Endothelial cell of umbilical vein (primary cell): ENCODE data around the gene SMIM26. TPM values are rescaled to one million over a fixed set of nuclear protein-coding genes. Genes with fewer than 3 reads are reported as not detected.

Experiments
- BruUV-seq: library from RNA; stranded (reverse); fragments of 400-500 nt; replicated peaks from 2 replicates; lab custom pipeline; 2021; lab: Mats Ljungman, UMichigan
- CTCF ChIA-PET: fragments of 300-600, 350-600 bp; sonication (Branson Sonifier 250); formaldehyde crosslinking; loops from one replicate; lab custom pipeline; 2021; ENCODE audit warnings: antibody characterized with exemption, inconsistent platforms; lab: Charles Lee
- POLR2A ChIA-PET: fragments of 300-600, 350-600 bp; sonication (Branson Sonifier 250); formaldehyde crosslinking; loops from one replicate; lab custom pipeline; 2021; ENCODE audit warnings: antibody characterized with exemption, inconsistent platforms; lab: Charles Lee
- DNase-seq: peaks from one replicate; pipeline ENCODE4 v3.0.0-alpha.2; 2011; ENCODE audit warnings: low read depth, low spot score
- FAIRE-seq: peaks from 2 replicates; lab custom pipeline; 2011; peaks lifted over from hg19 to GRCh38; lab: Jason Lieb, UNC
- H2AFZ ChIP-seq: 2 replicates; pipeline ENCODE4 v1.6.0; 2012; ENCODE audit warnings: low read depth, low read length, control low read depth, inconsistent platforms
- H3K27ac ChIP-seq: 2 replicates; pipeline ENCODE4 v1.5.1; 2011; ENCODE audit warnings: low read depth, mild to moderate bottlenecking, control low read depth, low read length, moderate library complexity; ENCODE audit not compliant: insufficient read depth
- H3K27me3 ChIP-seq, 2 experiments: 2 replicates each; pipeline versions ENCODE4 v1.6.0 to v1.6.1; 2011; ENCODE audit warnings: low read length in 2 of 2, mixed read lengths in 1 of 2; ENCODE audit not compliant: control insufficient read depth in 2 of 2, insufficient read depth in 2 of 2
- H3K36me3 ChIP-seq, 2 experiments: 2 replicates in 1 of 2; 3 replicates in 1 of 2; pipeline ENCODE4 v1.5.1; 2011; ENCODE audit warnings: low read length in 2 of 2, mild to moderate bottlenecking in 1 of 2, moderate library complexity in 1 of 2; ENCODE audit not compliant: control insufficient read depth in 2 of 2, insufficient read depth in 2 of 2; ENCODE audit errors: extremely low read depth in 1 of 2
- H3K4me1 ChIP-seq: 3 replicates; pipeline ENCODE4 v1.5.1; 2011; ENCODE audit warnings: mild to moderate bottlenecking, low read length; ENCODE audit not compliant: control insufficient read depth, insufficient read depth; ENCODE audit errors: extremely low read depth
- H3K4me2 ChIP-seq: 2 replicates; pipeline ENCODE4 v1.6.1; 2011; ENCODE audit warnings: low read length, control low read depth, mixed read lengths; ENCODE audit not compliant: insufficient read depth
- H3K4me3 ChIP-seq, 3 experiments: fragments of 200-600 bp in 1 of 3; sonication (generic), shearing (Covaris generic) in 1 of 3; replicated peaks in 1 of 3; 2 replicates each; pipeline ENCODE4 v1.5.1; 2011 to 2016; ENCODE audit warnings: control low read depth in 3 of 3, low read length in 3 of 3, mild to moderate bottlenecking in 2 of 3, inconsistent platforms in 1 of 3, low read depth in 1 of 3, moderate library complexity in 1 of 3; ENCODE audit not compliant: insufficient read depth in 1 of 3
- H3K79me2 ChIP-seq: 2 replicates; pipeline ENCODE4 v1.6.0; 2012; ENCODE audit warnings: low read length, inconsistent platforms; ENCODE audit not compliant: control insufficient read depth, insufficient read depth
- H3K9ac ChIP-seq: replicated peaks from 2 replicates; pipeline ENCODE3; 2011; ENCODE audit warnings: low read length, control low read depth; ENCODE audit not compliant: insufficient read depth; ENCODE audit errors: extremely low read depth
- H3K9me1 ChIP-seq: replicated peaks from 3 replicates; pipeline ENCODE4 v1.6.0; 2011; ENCODE audit warnings: mild to moderate bottlenecking, low read length; ENCODE audit not compliant: control insufficient read depth, insufficient read depth; ENCODE audit errors: extremely low read depth
- H3K9me3 ChIP-seq: replicated peaks from 2 replicates; pipeline ENCODE4 v1.5.1; 2012; ENCODE audit warnings: low read length, inconsistent platforms; ENCODE audit not compliant: control insufficient read depth, insufficient read depth
- H4K20me1 ChIP-seq: replicated peaks from 2 replicates; pipeline ENCODE3; 2011; ENCODE audit warnings: mild to moderate bottlenecking, low read length; ENCODE audit not compliant: control insufficient read depth, insufficient read depth; ENCODE audit errors: extremely low read depth
- CTCF ChIP-seq, 2 donors: IDR thresholded peaks; 1 replicate in 1 of 2; 2 replicates in 1 of 2; pipeline ENCODE4 v1.5.1; 2011; ENCODE audit warnings: low read length in 2 of 2, mild to moderate bottlenecking in 2 of 2, moderate library complexity in 2 of 2, control low read depth in 1 of 2, inconsistent platforms in 1 of 2, low read depth in 1 of 2; ENCODE audit not compliant: insufficient read depth in 1 of 2; ENCODE audit errors: extremely low read depth in 1 of 2
- EZH2 ChIP-seq: IDR thresholded peaks from 2 replicates; pipeline ENCODE4 v1.6.1; 2012; ENCODE audit warnings: borderline replicate concordance, low read depth, mild to moderate bottlenecking, moderate library complexity, low read length, inconsistent platforms; ENCODE audit not compliant: severe bottlenecking
- FOS ChIP-seq: IDR thresholded peaks from 2 replicates; pipeline ENCODE4 v1.6.1; 2011; ENCODE audit warnings: mild to moderate bottlenecking, low read length, moderate library complexity, borderline replicate concordance; ENCODE audit not compliant: insufficient read depth
- GATA2 ChIP-seq: IDR thresholded peaks from 2 replicates; pipeline ENCODE4 v1.7.0; 2011; ENCODE audit warnings: low read depth, mild to moderate bottlenecking, moderate library complexity, mixed read lengths, low read length; ENCODE audit not compliant: insufficient read length, insufficient read depth
- JUN ChIP-seq: IDR thresholded peaks from 2 replicates; pipeline ENCODE4 v1.6.1; 2011; ENCODE audit warnings: borderline replicate concordance, low read depth; ENCODE audit not compliant: insufficient read length, insufficient read depth
- MAX ChIP-seq: IDR thresholded peaks from 2 replicates; pipeline ENCODE4 v1.6.1; 2011; ENCODE audit not compliant: insufficient read depth, insufficient read length
- MYC ChIP-seq: IDR thresholded peaks from one replicate; pipeline ENCODE4 v1.6.1; 2011; ENCODE audit warnings: mild to moderate bottlenecking, low read depth, low read length
- POLR2A ChIP-seq: IDR thresholded peaks from 2 replicates; pipeline ENCODE4 v1.6.1; 2012; ENCODE audit warnings: low read depth, mild to moderate bottlenecking, control low read depth, low read length
- POLR2AphosphoS5 ChIP-seq: IDR thresholded peaks from 2 replicates; pipeline ENCODE4 v1.6.1; 2012; ENCODE audit warnings: low read depth, mild to moderate bottlenecking, control low read depth, low read length, moderate library complexity; ENCODE audit not compliant: insufficient read depth
- dilution Hi-C: fragments of 300-500 bp; cut with MboI; formaldehyde crosslinking; loops from one replicate; pipeline ENCODE4 v1.15.0; 2019; ENCODE audit warnings: low sequenced_read_pairs; ENCODE audit not compliant: extremely low pct_ligation_motif_present
- intact Hi-C: fragments of 100-400 bp; cut with micrococcal nuclease; formaldehyde crosslinking; loops from one replicate; pipeline ENCODE4 v1.10.0; 2022
- polyA plus RNA-seq, 4 experiments: library from polyadenylated mRNA; depleted of rRNA in 3 of 4; stranded (reverse) in 3 of 4; unstranded in 1 of 4; fragments of >200 nt; gene quantifications; 2 replicates each; pipeline versions ENCODE4 v1.2.1 to v1.2.3, GENCODE V29; 2011 to 2012; ENCODE audit warnings: missing spikeins in 1 of 4
- total RNA-seq: library from RNA; stranded (reverse); gene quantifications from 2 replicates; pipeline ENCODE4 v1.2.3, GENCODE V29; 2021

Gene SMIM26
- total and polyA plus RNA-seq, 2 donors (not counting 3 experiments of a cell fraction or from before 2014, with no cell fraction given): 54.1 to 92.0 TPM

GRCh38 chr20:18589941-18590674, 22.9 kb downstream of the SMIM26 start:
- ChIA-PET CTCF (no interaction called here), POLR2A (interaction anchor here (0.7 kb wide), 1 partner anchor 17 kb away, joined by 3 read pairs; no protein-coding TSS in a partner anchor)
- no peak for DNase-seq
- BruUV-seq: TSS peak; percentile 1
- Histone ChIP-seq H3K9me3 (no peaks in the 10 kb centered on the region), H4K20me1 (no peaks in the 10 kb centered on the region), H3K4me3 (no peak overlapping the region), H3K27ac (no peak overlapping the region), H3K9me1 (no peaks in the 10 kb centered on the region), H3K36me3 (no peaks in the 10 kb centered on the region), H3K9ac (no peak overlapping the region), H3K4me1 (peaks cover 9% of the 10 kb centered on the region), H3K27me3 (peaks cover 0 to 1% of the 10 kb centered on the region in 2 experiments), H3K4me2 (no peak overlapping the region), H3K79me2 (peaks cover 5% of the 10 kb centered on the region), H2AFZ (no peak overlapping the region)
- TF ChIP-seq GATA2: no peak
- no peak for TF ChIP-seq POLR2A
- no peak for TF ChIP-seq CTCF (IDR thresholded peaks at IDR 0.05; ENCODE audit: extremely low read depth in 1 of 2, insufficient read depth in 1 of 2, low read depth in 1 of 2, low read length in 2 of 2)
- no peak for TF ChIP-seq MYC
- TF ChIP-seq FOS: no peak
- TF ChIP-seq JUN: no peak
- no peak for TF ChIP-seq POLR2AphosphoS5
- TF ChIP-seq MAX: no peak
- no peak for TF ChIP-seq EZH2
- no peak for FAIRE-seq
- dilution Hi-C loops: no loop called here
- intact Hi-C loops: loop anchor here (5.0 kb wide), 2 partner anchors 303 to 453 kb away; partner anchors contain the start of genes KAT14, PET117 and ZNF133
